NCI-H2107 treated with DMSO at 0.1 percent for 48 hours (cell line): ENCODE measurements around the gene TUBA4B.

Experiments used
- DNase-seq: peaks from one replicate; lab custom pipeline; 2025; ENCODE audit not compliant: unreplicated experiment; lab: John Stamatoyannopoulos, UW

Gene TUBA4B

GRCh38 chr2:219314804-219315468 lies 61.9 kb downstream of the TUBA4B start:
- no peak for DNase-seq
